H9 (cell line): ENCODE measurements around the gene FBXL20. TPM values are rescaled to one million over a fixed set of nuclear protein-coding genes. Genes with fewer than 3 reads are reported as not detected.

Source experiments
- DNase-seq: peaks from one replicate; pipeline ENCODE4 v3.0.0-alpha.2; 2017
- H2AFZ ChIP-seq: one replicate; pipeline ENCODE4 v1.6.1; 2013; ENCODE audit warnings: mild to moderate bottlenecking, low read length, control low read depth, moderate library complexity
- H2AK5ac ChIP-seq: 2 replicates; pipeline ENCODE4 v1.6.1; 2013; ENCODE audit warnings: low read length, control low read depth, mixed read lengths; ENCODE audit not compliant: insufficient read length
- H2BK120ac ChIP-seq: one replicate; pipeline ENCODE4 v1.6.1; 2013; ENCODE audit warnings: low read depth, mild to moderate bottlenecking, low read length, control low read depth, inconsistent platforms; ENCODE audit not compliant: poor library complexity, severe bottlenecking
- H2BK12ac ChIP-seq: 2 replicates; pipeline ENCODE4 v1.6.1; 2013; ENCODE audit warnings: low read length, control low read depth, mixed read lengths, low read depth; ENCODE audit not compliant: insufficient read length
- H2BK15ac ChIP-seq: 2 replicates; pipeline ENCODE4 v1.6.1; 2013; ENCODE audit warnings: low read depth, low read length, control low read depth
- H2BK20ac ChIP-seq: one replicate; pipeline ENCODE4 v1.6.1; 2013; ENCODE audit warnings: low read depth, mild to moderate bottlenecking, low read length, control low read depth, inconsistent platforms; ENCODE audit not compliant: poor library complexity, severe bottlenecking
- H2BK5ac ChIP-seq: 2 replicates; pipeline ENCODE4 v1.6.1; 2013; ENCODE audit warnings: low read length, control low read depth, mixed read lengths; ENCODE audit not compliant: insufficient read length
- H3K14ac ChIP-seq: 2 replicates; pipeline ENCODE4 v1.6.1; 2013; ENCODE audit warnings: low read length, control low read depth; ENCODE audit not compliant: insufficient read depth
- H3K18ac ChIP-seq: 2 replicates; pipeline ENCODE4 v1.6.1; 2013; ENCODE audit warnings: low read depth, mild to moderate bottlenecking, mixed read lengths, low read length, control low read depth; ENCODE audit not compliant: insufficient read length
- H3K23ac ChIP-seq: 2 replicates; pipeline ENCODE4 v1.6.1; 2013; ENCODE audit warnings: low read length, control low read depth, mixed read lengths, low read depth; ENCODE audit not compliant: insufficient read length
- H3K23me2 ChIP-seq: 2 replicates; pipeline ENCODE4 v1.6.1; 2013; ENCODE audit warnings: low read depth, mild to moderate bottlenecking, mixed read lengths, low read length, control low read depth; ENCODE audit not compliant: insufficient read length, poor library complexity, severe bottlenecking
- H3K27ac ChIP-seq: 2 replicates; pipeline ENCODE4 v1.5.1; 2013; ENCODE audit warnings: low read length, control low read depth, mixed read lengths, low read depth; ENCODE audit not compliant: insufficient read length
- H3K27me3 ChIP-seq: 2 replicates; pipeline ENCODE4 v1.6.1; 2013; ENCODE audit warnings: low read length, control low read depth, inconsistent platforms; ENCODE audit not compliant: insufficient read depth
- H3K4ac ChIP-seq: 2 replicates; pipeline ENCODE4 v1.6.1; 2013; ENCODE audit warnings: low read depth, mild to moderate bottlenecking, control low read depth, inconsistent platforms, low read length, moderate library complexity
- H3K4me1 ChIP-seq: 2 replicates; pipeline ENCODE4 v1.6.1; 2013; ENCODE audit warnings: low read length, control low read depth, inconsistent platforms; ENCODE audit not compliant: insufficient read depth
- H3K4me2 ChIP-seq: 2 replicates; pipeline ENCODE4 v1.6.1; 2013; ENCODE audit warnings: low read length, control low read depth, mixed read lengths; ENCODE audit not compliant: insufficient read length, insufficient read depth
- H3K56ac ChIP-seq: 2 replicates; pipeline ENCODE4 v1.6.1; 2013; ENCODE audit warnings: low read depth, mild to moderate bottlenecking, mixed read lengths, low read length, control low read depth; ENCODE audit not compliant: insufficient read length
- H3K79me1 ChIP-seq: 2 replicates; pipeline ENCODE4 v1.6.1; 2013; ENCODE audit warnings: low read depth, mild to moderate bottlenecking, moderate library complexity, low read length, control low read depth, inconsistent platforms; ENCODE audit not compliant: insufficient read depth, poor library complexity, severe bottlenecking
- H3K79me2 ChIP-seq: 2 replicates; pipeline ENCODE4 v1.6.1; 2013; ENCODE audit warnings: low read length, control low read depth, inconsistent platforms; ENCODE audit not compliant: insufficient read depth
- H3K9ac ChIP-seq: 2 replicates; pipeline ENCODE4 v1.6.1; 2013; ENCODE audit warnings: low read length, control low read depth, mixed read lengths; ENCODE audit not compliant: insufficient read length; ENCODE audit errors: extremely low read depth
- H3K9me3 ChIP-seq: one replicate; pipeline ENCODE4 v1.6.1; 2013; ENCODE audit warnings: low read depth, low read length, inconsistent platforms; ENCODE audit not compliant: control insufficient read depth
- H3T11ph ChIP-seq: one replicate; pipeline ENCODE4 v1.6.1; 2013; ENCODE audit warnings: mild to moderate bottlenecking, low read length, control low read depth, inconsistent platforms
- H4K20me1 ChIP-seq: one replicate; pipeline ENCODE4 v1.6.1; 2013; ENCODE audit not compliant: control insufficient read depth, insufficient read length, insufficient read depth
- H4K5ac ChIP-seq: 2 replicates; pipeline ENCODE4 v1.6.1; 2013; ENCODE audit warnings: low read depth, mild to moderate bottlenecking, mixed read lengths, low read length, control low read depth; ENCODE audit not compliant: insufficient read length
- H4K8ac ChIP-seq: replicated peaks from 2 replicates; pipeline ENCODE4 v1.6.1; 2013; ENCODE audit warnings: low read length, control low read depth, mixed read lengths, low read depth; ENCODE audit not compliant: insufficient read length
- H4K91ac ChIP-seq: 2 replicates; pipeline ENCODE4 v1.6.1; 2013; ENCODE audit warnings: low read depth, mild to moderate bottlenecking, moderate library complexity, mixed read lengths, low read length, control low read depth; ENCODE audit not compliant: insufficient read length
- H3K27ac Mint-ChIP-seq, 3 experiments: 2 replicates in 2 of 3; 3 replicates in 1 of 3; pipeline ENCODE4 v1.8.0; 2020 to 2021; ENCODE audit warnings: mixed read lengths in 3 of 3, mild to moderate bottlenecking in 1 of 3, moderate library complexity in 1 of 3
- H3K27me3 Mint-ChIP-seq: 2 replicates; pipeline ENCODE4 v1.8.0; 2021; ENCODE audit warnings: low read depth, mild to moderate bottlenecking, moderate library complexity, mixed read lengths
- H3K36me3 Mint-ChIP-seq, 3 experiments: 2 replicates in 2 of 3; 3 replicates in 1 of 3; pipeline ENCODE4 v1.8.0; 2020 to 2021; ENCODE audit warnings: low read depth in 3 of 3, mixed read lengths in 3 of 3; ENCODE audit not compliant: insufficient read depth in 1 of 3
- H3K4me1 Mint-ChIP-seq, 2 experiments: 2 replicates each; pipeline ENCODE4 v1.8.0; 2020; ENCODE audit warnings: mixed read lengths in 2 of 2
- H3K4me3 Mint-ChIP-seq, 2 experiments: 2 replicates in 1 of 2; 3 replicates in 1 of 2; pipeline ENCODE4 v1.8.0; 2020 to 2021; ENCODE audit warnings: mild to moderate bottlenecking in 2 of 2, mixed read lengths in 2 of 2, moderate library complexity in 1 of 2
- H3K9me3 Mint-ChIP-seq, 2 experiments: 2 replicates in 1 of 2; 3 replicates in 1 of 2; pipeline ENCODE4 v1.8.0; 2020; ENCODE audit warnings: mild to moderate bottlenecking in 2 of 2, mixed read lengths in 2 of 2, moderate library complexity in 1 of 2
- CTCF ChIP-seq: fragments of 200-600 bp; sonication (generic); conservative IDR thresholded peaks from 3 replicates; pipeline ENCODE4 v1.8.0; 2021; ENCODE audit warnings: antibody characterized with exemption, mild to moderate bottlenecking
- WGBS: extraction: QIAGEN DNeasy Blood & Tissue Kit; methylation state at CpG from one replicate; pipeline ENCODE4 v1.1.7; 2013; ENCODE audit warnings: missing lambda C conversion rate, low lambda C conversion rate, mixed read lengths; ENCODE audit not compliant: insufficient read length; ENCODE audit errors: extremely low coverage; 5-methylcytosine and 5-hydroxymethylcytosine counted together
- total RNA-seq: library from RNA; stranded (reverse); gene quantifications from 2 replicates; pipeline ENCODE4 v1.2.1, GENCODE V29; 2021

Gene FBXL20
- total RNA-seq, 1 experiment from 2014 or later = 18.4 TPM

GRCh38 chr17:39230361-39230760, 171.1 kb downstream of the FBXL20 start:
- Histone ChIP-seq H4K8ac (no peak overlapping the region), H3K79me2 (no peaks in the 10 kb centered on the region), H3K23me2 (peaks cover 10% of the 10 kb centered on the region), H2BK5ac (no peak overlapping the region), H3K9ac (no peak overlapping the region), H2BK120ac (no peak overlapping the region), H3K14ac (no peak overlapping the region), H2BK20ac (no peak overlapping the region), H3K4ac (no peak overlapping the region), H4K20me1 (no peaks in the 10 kb centered on the region), H3K4me1 (no peaks in the 10 kb centered on the region), H3K18ac (no peak overlapping the region), H2AFZ (no peak overlapping the region), H4K5ac (no peak overlapping the region), H4K91ac (no peak overlapping the region), H3K79me1 (no peaks in the 10 kb centered on the region), H3K27me3 (peaks cover 3% of the 10 kb centered on the region; the same call in 1 of the 2 replicates), H3K27ac (no peak overlapping the region), H3K23ac (no peak overlapping the region), H2AK5ac (no peak overlapping the region), H3K4me2 (no peak overlapping the region), H3K56ac (no peak overlapping the region), H3T11ph (no peak overlapping the region), H2BK12ac (no peak overlapping the region), H2BK15ac (no peak overlapping the region), H3K9me3 (no peaks in the 10 kb centered on the region)
- H3K4me3 Mint-ChIP-seq = no peak overlapping the region
- H3K27me3 Mint-ChIP-seq = peaks cover 31% of the 10 kb centered on the region
- no peak overlapping the region for H3K27ac Mint-ChIP-seq
- no peak for TF ChIP-seq CTCF
- no CpG with 5 or more reads among the region's 1 CpG for WGBS
- no peaks in the 10 kb centered on the region for H3K9me3 Mint-ChIP-seq
- no peaks in the 10 kb centered on the region for H3K36me3 Mint-ChIP-seq
- H3K4me1 Mint-ChIP-seq = peaks cover 20 to 29% of the 10 kb centered on the region in 2 experiments
- no peak for DNase-seq
